NCI-H1694 treated with DMSO at 0.1 percent for 48 hours (cell line): ENCODE measurements around the gene ZNF787.

Experiments
- DNase-seq: peaks from one replicate; lab custom pipeline; 2025; lab: John Stamatoyannopoulos, UW

Gene ZNF787

GRCh38 chr19:56086671-56087430 is 34.2 kb downstream of the ZNF787 start:
- no peak for DNase-seq

- DNase-seq: no peak
Measured at GRCh38 chr19:56085571-56086275, 35.4 kb downstream of the ZNF787 start.

- DNase-seq: no peak
Measured at GRCh38 chr19:56084835-56085536, 36.1 kb downstream of the ZNF787 start.

GRCh38 chr19:56083668-56084067 is 37.4 kb downstream of the ZNF787 start:
- DNase-seq: no peak

- peak; percentile 31 for DNase-seq
Measured at GRCh38 chr19:56080669-56081401, 40.3 kb downstream of the ZNF787 start.

GRCh38 chr19:56079609-56080008 is 41.5 kb downstream of the ZNF787 start:
- DNase-seq: no peak

GRCh38 chr19:56076498-56076897 is 44.6 kb downstream of the ZNF787 start:
- no peak for DNase-seq

GRCh38 chr19:56071151-56071550 is 49.9 kb downstream of the ZNF787 start:
- no peak for DNase-seq

- DNase-seq: no peak
Measured at GRCh38 chr19:56069642-56070041, 51.5 kb downstream of the ZNF787 start.

- DNase-seq: peak; percentile 24
Measured at GRCh38 chr19:56066152-56067023, 54.7 kb downstream of the ZNF787 start.

- no peak for DNase-seq
Measured at GRCh38 chr19:56053596-56053995, 67.5 kb downstream of the ZNF787 start.
